Uterus (tissue), 4 donors: ENCODE results near the gene KDM2B. TPM values are rescaled to one million over a fixed set of nuclear protein-coding genes. Genes with fewer than 3 reads are reported as not detected.

ENCODE experiments used
- DNase-seq, 2 donors: peaks; one replicate each; pipeline ENCODE4 v3.0.0-alpha.2; 2019 to 2020
- H3K27ac ChIP-seq, 2 donors: fragments of 200-600 bp; sonication (generic); 1 replicate in 1 of 2; 2 replicates in 1 of 2; pipeline ENCODE4 v1.5.1; 2016 to 2018
- H3K27me3 ChIP-seq, 2 donors: fragments of 200-600 bp; sonication (generic); one replicate each; pipeline ENCODE4 v1.5.1; 2018 to 2019; ENCODE audit warnings: control low read depth in 1 of 2
- H3K36me3 ChIP-seq, 2 donors: fragments of 200-600 bp; sonication (generic); one replicate each; pipeline ENCODE4 v1.5.1; 2019; ENCODE audit warnings: control low read depth in 1 of 2
- H3K4me1 ChIP-seq, 2 donors: fragments of 200-600 bp; sonication (generic); one replicate each; pipeline ENCODE4 v1.5.1; 2018 to 2019; ENCODE audit warnings: control low read depth in 1 of 2
- H3K4me3 ChIP-seq, 2 donors: fragments of 200-600 bp; sonication (generic); 1 replicate in 1 of 2; 2 replicates in 1 of 2; pipeline ENCODE4 v1.5.1; 2018 to 2019; ENCODE audit warnings: mild to moderate bottlenecking in 1 of 2
- H3K9me3 ChIP-seq, 2 donors: fragments of 200-600 bp; sonication (generic); one replicate each; pipeline ENCODE4 v1.5.1; 2019; ENCODE audit warnings: control low read depth in 1 of 2
- POLR2A ChIP-seq, 2 donors: fragments of 450-650 bp; IDR thresholded peaks; one replicate each; pipeline ENCODE4 v1.6.1; 2016; ENCODE audit warnings: antibody characterized with exemption in 2 of 2, mild to moderate bottlenecking in 1 of 2, moderate library complexity in 1 of 2
- intact Hi-C: fragments of 100-400 bp; cut with DNase I; formaldehyde crosslinking; loops from one replicate; pipeline ENCODE4 v1.15.1; 2023; ENCODE audit warnings: low total_unique reads
- total RNA-seq, 4 donors: library from RNA; depleted of rRNA in 3 of 4; stranded (reverse); fragments of >200 nt in 3 of 4; gene quantifications; one replicate each; pipeline versions ENCODE4 v1.1.0 to v1.2.4, GENCODE V29; 2014 to 2023
- TF ChIP-seq, protein P1 (sequence below), 4 experiments: fragments of 200-600 bp in 2 of 4; fragments of 450-650 bp in 2 of 4; sonication (generic) in 2 of 4; IDR thresholded peaks; one replicate each; pipeline ENCODE4 v1.5.1; 2016 to 2019; ENCODE audit warnings: antibody characterized with exemption in 4 of 4, mild to moderate bottlenecking in 2 of 4, moderate library complexity in 1 of 4
- donor health status: DM: yes; HTN: yes; CAD: no.

KDM2B gene
- total RNA-seq, 4 donors from 2014 or later = 6.1 to 78.0 (median 19.8) TPM

DNA sequence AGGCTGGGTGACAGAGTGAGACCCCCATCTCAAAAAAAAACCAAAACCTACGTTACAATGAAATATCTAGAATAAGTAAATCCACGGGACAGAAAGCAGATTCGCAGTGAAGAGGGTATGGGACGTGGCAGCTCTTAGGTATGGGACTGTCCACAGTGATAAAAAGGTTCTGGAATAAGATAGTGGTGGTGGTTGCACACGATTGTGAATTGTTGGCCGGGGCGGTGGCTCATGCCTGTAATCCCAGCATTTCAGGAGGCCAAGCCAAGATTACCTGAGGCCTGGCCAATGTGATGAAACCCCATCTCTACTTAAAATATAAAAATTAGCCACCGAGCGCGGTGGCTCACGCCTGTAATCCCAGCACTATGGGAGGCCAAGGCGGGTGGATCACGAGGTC, 76.3 kb downstream of the KDM2B start:
- H3K27ac ChIP-seq = no peak overlapping the region
- TF ChIP-seq POLR2A (IDR thresholded peaks at IDR 0.05) = no peak
- TF ChIP-seq, protein P1, sequence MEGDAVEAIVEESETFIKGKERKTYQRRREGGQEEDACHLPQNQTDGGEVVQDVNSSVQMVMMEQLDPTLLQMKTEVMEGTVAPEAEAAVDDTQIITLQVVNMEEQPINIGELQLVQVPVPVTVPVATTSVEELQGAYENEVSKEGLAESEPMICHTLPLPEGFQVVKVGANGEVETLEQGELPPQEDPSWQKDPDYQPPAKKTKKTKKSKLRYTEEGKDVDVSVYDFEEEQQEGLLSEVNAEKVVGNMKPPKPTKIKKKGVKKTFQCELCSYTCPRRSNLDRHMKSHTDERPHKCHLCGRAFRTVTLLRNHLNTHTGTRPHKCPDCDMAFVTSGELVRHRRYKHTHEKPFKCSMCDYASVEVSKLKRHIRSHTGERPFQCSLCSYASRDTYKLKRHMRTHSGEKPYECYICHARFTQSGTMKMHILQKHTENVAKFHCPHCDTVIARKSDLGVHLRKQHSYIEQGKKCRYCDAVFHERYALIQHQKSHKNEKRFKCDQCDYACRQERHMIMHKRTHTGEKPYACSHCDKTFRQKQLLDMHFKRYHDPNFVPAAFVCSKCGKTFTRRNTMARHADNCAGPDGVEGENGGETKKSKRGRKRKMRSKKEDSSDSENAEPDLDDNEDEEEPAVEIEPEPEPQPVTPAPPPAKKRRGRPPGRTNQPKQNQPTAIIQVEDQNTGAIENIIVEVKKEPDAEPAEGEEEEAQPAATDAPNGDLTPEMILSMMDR (IDR thresholded peaks at IDR 0.05) = no peak
- no peaks in the 10 kb centered on the region for H3K27me3 ChIP-seq
- no peak overlapping the region for H3K4me3 ChIP-seq
- no peak for DNase-seq
- no peaks in the 10 kb centered on the region for H3K36me3 ChIP-seq
- no peaks in the 10 kb centered on the region for H3K9me3 ChIP-seq
- peaks cover 0 to 5% of the 10 kb centered on the region in 2 donors for H3K4me1 ChIP-seq
- intact Hi-C loops = no loop called here

DNA sequence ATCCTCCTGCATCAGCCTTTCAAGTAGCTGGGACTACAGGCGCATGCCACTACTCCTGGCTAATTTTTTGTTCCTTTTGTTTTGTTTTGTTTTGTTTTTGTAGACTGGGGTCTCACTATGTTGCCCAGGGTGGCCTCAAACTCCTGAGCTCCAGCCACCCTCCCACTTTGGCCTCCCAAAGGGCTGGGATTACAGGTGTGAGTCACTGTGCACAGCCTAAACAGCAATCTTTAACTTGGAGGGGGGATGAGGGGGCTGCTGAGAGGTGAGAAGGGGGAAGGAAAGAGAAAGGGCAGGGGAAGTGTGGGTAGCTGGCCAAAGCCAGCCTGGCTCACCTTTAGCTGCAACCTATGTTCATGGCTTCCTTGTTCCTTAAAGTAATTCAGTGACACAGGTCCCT, 77.4 kb downstream of the KDM2B start:
- H3K9me3 ChIP-seq = no peaks in the 10 kb centered on the region
- no peak for TF ChIP-seq POLR2A (IDR thresholded peaks at IDR 0.05)
- H3K4me1 ChIP-seq = peaks cover 0 to 5% of the 10 kb centered on the region in 2 donors
- intact Hi-C loops = no loop called here
- no peak overlapping the region for H3K4me3 ChIP-seq
- no peak overlapping the region for H3K27ac ChIP-seq
- no peaks in the 10 kb centered on the region for H3K36me3 ChIP-seq
- DNase-seq = no peak
- H3K27me3 ChIP-seq = no peaks in the 10 kb centered on the region

DNA sequence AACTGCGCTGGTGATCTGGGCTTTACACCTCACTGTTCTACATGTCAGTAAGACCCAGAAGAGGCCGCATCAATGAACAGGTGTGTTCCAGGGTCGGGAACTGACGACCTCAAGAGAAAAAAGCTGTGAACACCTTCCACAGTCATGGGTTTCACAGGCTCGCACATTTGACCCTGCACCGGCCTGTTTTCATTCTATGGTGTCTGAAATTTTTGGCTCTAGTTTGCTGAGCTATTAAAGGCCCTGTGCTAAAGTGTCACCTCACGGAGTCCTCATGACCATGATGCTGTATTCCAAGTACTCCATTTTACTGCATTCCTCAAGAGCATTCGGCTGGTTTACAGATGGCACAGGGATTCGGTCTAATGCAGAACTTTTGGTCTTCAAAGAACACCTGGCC, 78.9 kb downstream of the KDM2B start:
- intact Hi-C loops = no loop called here
- no peak for DNase-seq

DNA sequence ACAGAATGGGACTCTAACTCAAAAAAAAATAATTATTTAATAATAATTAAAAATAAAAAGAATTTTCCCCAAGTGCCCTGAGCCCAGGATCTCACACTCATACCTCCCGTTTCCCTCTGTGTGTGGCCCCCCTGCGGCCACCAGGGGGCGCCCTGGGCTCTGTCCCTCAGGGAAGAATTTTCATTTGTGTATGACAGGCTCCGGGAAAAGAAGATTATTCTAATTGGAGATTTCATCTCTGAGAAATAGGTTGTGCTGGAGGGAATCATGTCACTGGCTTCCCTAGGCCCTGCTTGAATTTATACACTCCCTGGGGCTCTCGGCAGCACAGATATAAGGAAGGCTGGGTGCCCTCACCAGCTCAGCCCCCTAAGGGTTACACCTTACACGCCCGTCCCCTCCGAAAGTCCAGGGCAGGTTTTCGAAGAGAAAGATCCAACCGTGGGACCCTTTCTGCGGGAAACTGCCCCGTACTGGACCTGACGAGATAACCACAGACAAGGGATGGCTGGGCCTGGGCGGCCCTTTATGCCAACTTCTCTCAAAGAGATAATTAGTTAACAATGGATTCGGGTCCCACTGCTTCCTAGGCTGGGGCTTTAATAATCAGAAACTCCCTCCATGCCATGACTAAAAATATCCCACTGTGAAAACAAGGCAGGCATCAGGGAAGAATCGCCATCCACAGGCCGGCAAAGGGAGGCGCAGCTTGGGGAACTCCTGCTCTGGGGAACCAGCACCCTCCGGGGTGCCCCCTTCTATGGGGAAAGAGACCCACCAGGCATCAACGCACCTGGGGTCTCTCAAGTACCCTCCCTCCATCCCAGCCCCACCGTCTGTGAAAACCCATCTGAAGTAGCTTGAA, 80.7 kb downstream of the KDM2B start:
- TF ChIP-seq, protein P1 (IDR thresholded peaks at IDR 0.05) = peak; percentile 79 to 97 (median 90)
- no peak for TF ChIP-seq POLR2A (IDR thresholded peaks at IDR 0.05)
- Histone ChIP-seq H3K9me3 (no peaks in the 10 kb centered on the region), H3K4me1 (peaks cover 0 to 5% of the 10 kb centered on the region in 2 donors), H3K27me3 (no peaks in the 10 kb centered on the region), H3K27ac (peak overlapping the region; percentile 55 to 61), H3K36me3 (no peaks in the 10 kb centered on the region), H3K4me3 (peak overlapping the region; percentile 4 to 5)
- peak; percentile 79 to 80 for DNase-seq
- intact Hi-C loops = loop anchor here (10.0 kb wide), 1 partner anchor 165 kb away; the partner anchor contains the start of gene MORN3

More for the DNA sequence above, 78.9 kb downstream of the KDM2B start:
- Histone ChIP-seq H3K27ac (no peak overlapping the region), H3K27me3 (no peaks in the 10 kb centered on the region), H3K9me3 (no peaks in the 10 kb centered on the region), H3K4me1 (peaks cover 0 to 5% of the 10 kb centered on the region in 2 donors), H3K36me3 (no peaks in the 10 kb centered on the region), H3K4me3 (no peak overlapping the region)
- TF ChIP-seq, protein P1 (IDR thresholded peaks at IDR 0.05) = no peak
- no peak for TF ChIP-seq POLR2A (IDR thresholded peaks at IDR 0.05)

DNA sequence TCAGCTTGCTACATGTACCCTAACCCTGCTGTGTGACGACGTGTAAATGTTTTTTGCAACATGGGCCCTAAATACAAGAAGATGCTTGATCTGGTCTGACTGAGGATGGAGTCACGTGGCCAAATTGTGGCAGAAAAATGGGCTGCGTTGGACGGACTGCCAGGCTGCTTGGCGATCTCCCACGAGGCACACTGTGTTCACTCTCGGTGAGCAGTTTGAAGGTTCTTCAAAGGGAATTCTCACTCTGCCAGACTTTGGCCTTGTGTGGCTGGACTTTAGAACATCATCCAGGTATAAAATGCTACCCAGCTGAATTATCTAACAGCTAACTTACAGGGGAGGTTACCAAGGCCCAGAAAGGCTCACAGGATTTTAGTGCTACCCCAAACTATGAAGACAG, 85.1 kb downstream of the KDM2B start:
- H3K4me3 ChIP-seq = no peak overlapping the region
- H3K27ac ChIP-seq = no peak overlapping the region
- intact Hi-C loops = loop anchor here (10.0 kb wide), 1 partner anchor 169 kb away; the partner anchor contains the start of gene MORN3
- H3K27me3 ChIP-seq = no peaks in the 10 kb centered on the region
- no peaks in the 10 kb centered on the region for H3K36me3 ChIP-seq
- no peak for DNase-seq
- H3K9me3 ChIP-seq = no peaks in the 10 kb centered on the region
- TF ChIP-seq, protein P1 (IDR thresholded peaks at IDR 0.05) = no peak
- TF ChIP-seq POLR2A (IDR thresholded peaks at IDR 0.05) = no peak
- H3K4me1 ChIP-seq = peaks cover 0 to 5% of the 10 kb centered on the region in 2 donors
